ENCODE data around the gene IDH3A.

IDH3A gene

DNA sequence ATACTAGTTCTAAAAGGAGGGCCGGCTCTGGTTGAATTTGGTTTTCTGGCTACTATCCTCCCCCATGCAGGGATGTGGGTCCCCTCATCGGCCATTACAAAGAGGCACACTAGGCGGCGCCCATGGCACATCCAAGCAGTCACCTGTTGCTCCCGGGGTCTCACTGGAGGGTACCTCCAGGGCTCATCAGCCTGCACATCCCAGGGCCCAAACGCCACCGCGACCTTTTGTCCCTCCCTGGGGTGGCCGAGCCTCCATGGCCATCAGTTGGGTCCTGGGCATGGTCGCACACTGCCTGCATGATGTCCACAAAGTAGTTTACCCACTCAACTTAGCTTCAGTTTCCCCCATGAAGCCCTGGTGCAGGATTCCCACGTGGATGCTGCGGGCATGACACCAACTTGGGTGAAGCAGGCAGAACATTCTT lies 28.3 kb downstream of the IDH3A start:
- DNase-seq (ENCODE audit: low spot score) = no peak
- Histone ChIP-seq H3K27ac (no peak overlapping the region), H3K4me3 (no peak overlapping the region)
- TF ChIP-seq, protein P1, sequence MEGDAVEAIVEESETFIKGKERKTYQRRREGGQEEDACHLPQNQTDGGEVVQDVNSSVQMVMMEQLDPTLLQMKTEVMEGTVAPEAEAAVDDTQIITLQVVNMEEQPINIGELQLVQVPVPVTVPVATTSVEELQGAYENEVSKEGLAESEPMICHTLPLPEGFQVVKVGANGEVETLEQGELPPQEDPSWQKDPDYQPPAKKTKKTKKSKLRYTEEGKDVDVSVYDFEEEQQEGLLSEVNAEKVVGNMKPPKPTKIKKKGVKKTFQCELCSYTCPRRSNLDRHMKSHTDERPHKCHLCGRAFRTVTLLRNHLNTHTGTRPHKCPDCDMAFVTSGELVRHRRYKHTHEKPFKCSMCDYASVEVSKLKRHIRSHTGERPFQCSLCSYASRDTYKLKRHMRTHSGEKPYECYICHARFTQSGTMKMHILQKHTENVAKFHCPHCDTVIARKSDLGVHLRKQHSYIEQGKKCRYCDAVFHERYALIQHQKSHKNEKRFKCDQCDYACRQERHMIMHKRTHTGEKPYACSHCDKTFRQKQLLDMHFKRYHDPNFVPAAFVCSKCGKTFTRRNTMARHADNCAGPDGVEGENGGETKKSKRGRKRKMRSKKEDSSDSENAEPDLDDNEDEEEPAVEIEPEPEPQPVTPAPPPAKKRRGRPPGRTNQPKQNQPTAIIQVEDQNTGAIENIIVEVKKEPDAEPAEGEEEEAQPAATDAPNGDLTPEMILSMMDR (IDR thresholded peaks at IDR 0.05) = peak; percentile 21

DNA sequence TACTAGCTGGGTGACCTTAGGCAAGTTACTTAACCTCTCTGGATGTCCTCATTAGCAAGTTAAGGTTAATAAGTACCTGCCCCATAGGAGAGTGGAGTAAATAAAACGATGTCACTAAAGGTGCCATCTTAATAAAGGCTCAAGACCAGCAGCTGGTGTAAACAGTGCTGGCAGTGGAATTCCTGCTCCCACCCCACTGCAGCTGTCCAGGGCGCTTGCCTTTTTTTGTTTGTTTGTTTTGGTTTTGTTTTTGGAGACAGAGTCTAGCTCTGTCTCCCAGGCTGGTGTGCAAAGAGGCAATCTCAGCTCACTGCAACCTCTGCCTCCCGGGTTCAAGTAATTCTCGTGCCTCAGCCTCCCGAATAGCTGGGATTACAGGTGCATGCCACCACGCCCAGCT lies 28.9 kb downstream of the IDH3A start:
- TF ChIP-seq, protein P1 (IDR thresholded peaks at IDR 0.05) = no peak
- H3K27ac ChIP-seq = no peak overlapping the region
- no peak for DNase-seq (ENCODE audit: low spot score)

DNA sequence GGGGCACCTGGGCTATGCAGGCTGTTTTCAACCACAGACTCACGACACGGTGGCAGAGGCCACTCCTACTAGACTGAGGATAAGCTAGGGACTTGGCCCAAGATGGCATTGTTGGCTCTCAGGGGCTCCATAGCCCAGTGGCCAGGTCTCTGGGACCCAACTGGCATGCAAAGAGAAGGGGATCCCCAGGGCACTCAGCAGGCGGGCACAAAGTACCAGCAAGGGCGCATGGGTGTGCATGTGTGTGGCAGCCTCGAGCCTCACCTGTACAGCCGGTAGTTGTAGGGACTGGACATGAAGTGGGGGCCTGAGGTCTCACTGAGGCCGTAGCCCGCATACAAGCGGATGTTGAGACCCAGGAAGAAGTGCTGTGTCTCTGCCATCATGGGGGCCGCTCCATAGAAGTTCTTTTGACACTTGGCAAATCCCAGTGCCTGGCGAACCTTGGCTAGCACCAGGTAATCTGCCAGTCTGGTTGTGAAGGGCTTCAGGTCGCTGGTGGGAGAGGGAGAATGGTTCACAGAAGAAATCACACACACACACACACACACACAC lies 30.2 kb downstream of the IDH3A start:
- no peak overlapping the region for H3K27ac ChIP-seq
- TF ChIP-seq, protein P1 (IDR thresholded peaks at IDR 0.05) = no peak
- H3K4me3 ChIP-seq = no peak overlapping the region
- DNase-seq (ENCODE audit: low spot score) = no peak

More for the DNA sequence above, 28.9 kb downstream of the IDH3A start:
- no peak overlapping the region for H3K4me3 ChIP-seq

DNA sequence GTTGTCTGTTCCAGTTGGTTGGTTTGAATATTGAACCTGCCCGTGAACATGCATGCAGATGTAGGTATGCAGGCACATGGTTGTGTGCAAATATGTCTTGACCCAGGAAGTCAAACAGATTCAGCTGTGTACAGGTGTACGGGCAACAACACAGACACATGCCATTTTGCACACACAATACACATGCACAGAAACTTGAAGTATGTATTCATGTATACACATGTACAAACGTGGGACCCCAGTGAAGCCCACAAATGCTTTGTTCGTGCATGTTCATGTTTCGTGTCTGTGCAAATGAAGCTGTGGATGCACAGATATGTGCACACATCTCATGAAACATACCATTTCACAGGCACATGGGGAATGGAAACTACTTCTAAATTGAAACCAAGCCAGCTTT lies 30.7 kb downstream of the IDH3A start:
- H3K4me3 ChIP-seq = no peak overlapping the region
- no peak for DNase-seq (ENCODE audit: low spot score)
- no peak overlapping the region for H3K27ac ChIP-seq
- TF ChIP-seq, protein P1 (IDR thresholded peaks at IDR 0.05) = no peak

DNA sequence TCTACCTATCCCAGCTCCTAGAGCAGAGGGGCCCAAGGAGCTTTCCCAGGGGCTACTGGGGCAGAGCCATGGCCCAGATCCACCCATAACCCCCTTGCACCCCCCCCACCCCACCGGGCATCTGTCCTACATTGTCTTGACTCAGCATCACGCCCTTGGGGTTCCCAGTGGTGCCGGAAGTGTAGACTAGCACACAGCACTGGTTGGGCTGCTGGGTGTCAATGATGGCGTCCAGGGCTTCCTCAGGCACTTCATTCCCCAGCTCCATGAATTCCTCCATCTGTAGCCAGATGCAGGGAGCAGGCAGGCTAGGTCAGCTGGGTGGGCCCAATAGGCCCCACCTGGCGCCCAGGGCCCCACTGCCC lies 33.2 kb downstream of the IDH3A start:
- TF ChIP-seq, protein P1 (IDR thresholded peaks at IDR 0.05) = no peak
- no peak overlapping the region for H3K27ac ChIP-seq
- H3K4me3 ChIP-seq = no peak overlapping the region
- no peak for DNase-seq (ENCODE audit: low spot score)

DNA sequence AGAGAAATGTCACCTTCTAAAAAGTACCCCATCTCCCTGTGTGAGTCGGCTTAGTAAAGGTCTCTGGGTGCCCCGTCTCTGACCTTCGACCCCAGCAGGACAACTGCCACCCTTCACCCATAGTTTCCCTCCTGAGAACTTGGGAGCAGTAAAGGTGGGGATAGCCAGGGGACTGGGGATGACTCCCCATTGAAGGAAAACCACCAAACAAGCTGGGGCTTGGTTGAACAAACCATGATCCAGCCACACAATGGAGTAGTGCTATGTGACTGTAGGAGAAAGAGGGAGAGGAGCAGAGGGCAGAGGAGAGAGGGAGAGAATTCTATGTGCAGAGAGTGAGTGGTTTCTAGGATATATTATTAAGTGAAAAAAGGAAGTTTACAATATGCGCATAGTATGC lies 33.7 kb downstream of the IDH3A start:
- DNase-seq (ENCODE audit: low spot score) = no peak
- Histone ChIP-seq H3K27ac (no peak overlapping the region), H3K4me3 (no peak overlapping the region)
- TF ChIP-seq, protein P1 (IDR thresholded peaks at IDR 0.05) = no peak

DNA sequence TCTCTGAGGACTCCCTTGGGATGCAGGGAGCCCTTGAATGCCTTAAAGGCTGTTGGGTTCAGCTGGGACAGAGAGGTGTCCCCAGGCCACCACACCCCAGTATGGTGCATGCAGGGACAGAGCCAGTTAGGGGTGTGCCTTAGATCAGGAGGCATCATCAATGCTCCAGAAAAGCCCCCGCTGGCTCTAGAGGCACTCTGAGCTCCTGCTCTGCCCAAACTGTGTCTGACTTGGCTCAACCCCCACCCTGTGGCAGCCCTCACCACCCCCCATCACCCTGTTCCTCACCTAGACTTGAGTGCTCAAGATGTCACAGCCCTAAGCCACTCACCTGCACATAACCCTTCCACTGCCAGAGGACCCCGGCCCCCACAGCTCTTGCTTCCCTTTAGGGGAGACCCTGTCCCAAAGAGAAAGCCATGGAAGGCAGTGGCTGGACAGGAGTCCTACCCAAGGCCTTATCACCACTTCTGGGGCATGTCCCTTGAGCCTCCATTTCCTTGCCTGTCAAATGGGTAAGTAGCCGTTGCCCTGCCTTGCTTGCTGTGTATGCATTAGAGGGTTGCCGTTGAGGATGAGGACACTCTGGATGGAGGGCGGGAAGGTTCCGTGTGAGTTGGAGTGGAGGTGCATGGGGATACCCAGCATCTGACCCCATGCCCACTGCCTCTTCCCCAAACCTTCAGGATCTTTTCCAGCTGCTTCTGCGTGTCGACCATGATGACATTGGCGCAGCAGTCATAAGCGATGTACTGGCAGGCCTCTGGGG lies 43.8 kb downstream of the IDH3A start:
- no peak overlapping the region for H3K27ac ChIP-seq
- H3K4me3 ChIP-seq = no peak overlapping the region
- no peak for DNase-seq (ENCODE audit: low spot score)
- TF ChIP-seq, protein P1 (IDR thresholded peaks at IDR 0.05) = no peak

Data from coronary artery (tissue), 2 donors.